Ovary (tissue), 9 donors: ENCODE results near the gene CCDC91. TPM values are rescaled to one million over a fixed set of nuclear protein-coding genes. Genes with fewer than 3 reads are reported as not detected.

ENCODE experiments used
- DNase-seq, 5 donors: peaks; one replicate each; pipeline ENCODE4 v3.0.0-alpha.2; 2019 to 2020
- H3K27ac ChIP-seq, 2 donors: fragments of 200-600 bp; one replicate each; pipeline versions ENCODE4 v1.5.1 to v1.8.0; 2019 to 2022
- H3K27me3 ChIP-seq: fragments of 200-600 bp; one replicate; pipeline ENCODE4 v1.8.0; 2022
- H3K36me3 ChIP-seq: fragments of 200-600 bp; sonication (generic); one replicate; pipeline ENCODE4 v1.5.1; 2019
- H3K4me1 ChIP-seq: one replicate; pipeline ENCODE4 v1.8.1; 2013; ENCODE audit warnings: mild to moderate bottlenecking, moderate library complexity; ENCODE audit not compliant: insufficient read depth
- H3K4me3 ChIP-seq: fragments of 200-600 bp; sonication (generic); one replicate; pipeline ENCODE4 v1.5.1; 2017
- H3K9me3 ChIP-seq, 2 donors: fragments of 200-600 bp in 1 of 2; sonication (generic) in 1 of 2; one replicate each; pipeline versions ENCODE4 v1.5.1 to v1.8.1; 2013 to 2019; ENCODE audit warnings: mild to moderate bottlenecking in 1 of 2, moderate library complexity in 1 of 2
- CTCF ChIP-seq, 3 donors: fragments of 450-650 bp in 2 of 3; fragments of 200-600 bp in 1 of 3; IDR thresholded peaks; one replicate each; pipeline versions ENCODE4 v1.5.1 to v1.8.0; 2016 to 2022; ENCODE audit warnings: antibody characterized with exemption in 3 of 3, mild to moderate bottlenecking in 1 of 3
- EP300 ChIP-seq: sonication (generic); formaldehyde crosslinking; IDR thresholded peaks from one replicate; pipeline ENCODE4 v1.6.1; 2017; ENCODE audit warnings: antibody characterized with exemption
- POLR2A ChIP-seq: fragments of 450-650 bp; IDR thresholded peaks from one replicate; pipeline ENCODE4 v1.6.1; 2017; ENCODE audit warnings: antibody characterized with exemption, mild to moderate bottlenecking, moderate library complexity
- WGBS, 3 donors: extraction: QIAGEN DNeasy Blood & Tissue Kit in 1 of 3; methylation state at CpG; one replicate each; pipeline versions ENCODE4 v1.1.5 to v1.1.7; 2013 to 2017; 5-methylcytosine and 5-hydroxymethylcytosine counted together
- intact Hi-C, 4 donors: fragments of 100-400 bp; cut with DNase I; formaldehyde crosslinking; loops; one replicate each; pipeline versions ENCODE4 v1.11.0 to v1.15.1; 2022 to 2023
- polyA plus RNA-seq, 2 donors: library from polyadenylated mRNA; stranded (reverse); fragments of 200-250 nt in 1 of 2; fragments of 350-450 nt in 1 of 2; fragmentation: Illumina TruSeq in 1 of 2; extraction: RNeasy Lipid Tissue Mini Kit (QIAGEN cat#74804) in 1 of 2; gene quantifications; one replicate each; pipeline ENCODE4 v1.2.3, GENCODE V29; 2013 to 2014
- total RNA-seq, 7 donors: library from RNA; depleted of rRNA in 2 of 7; stranded (reverse); fragments of >200 nt in 2 of 7; fragmentation: NEBNext Ultra II Directional in 3 of 7; extraction: Animal tissue kit (Norgen Biotek cat#: 25700) in 3 of 7; gene quantifications; one replicate each; pipeline versions ENCODE4 v1.1.0 to v1.2.4, GENCODE V29; 2016 to 2023
- donor health status: DM: no; HTN: no; CAD: no; lungs with moderate emphysema.
- donor health status: DM: no; HTN: no; CAD: no.
- donor health status: Bipolar disorder and iron deficiency.
- donor health status: DM: yes; HTN: yes; CAD: no.
- donor health status: DM: no; HTN: no; CAD: no.
- donor health status: DM: yes; HTN: yes; CAD: no.

Gene CCDC91
- total and polyA plus RNA-seq, 9 donors = 15.8 to 45.7 (median 36.2) TPM

- Histone ChIP-seq H3K4me3 (no peak overlapping the region), H3K4me1 (no peaks in the 10 kb centered on the region), H3K27ac (no peak overlapping the region), H3K9me3 (no peaks in the 10 kb centered on the region), H3K36me3 (no peaks in the 10 kb centered on the region), H3K27me3 (no peaks in the 10 kb centered on the region)
- TF ChIP-seq EP300 (no peak), CTCF (IDR thresholded peaks at IDR 0.05) (no peak), POLR2A (no peak)
- 91 to 94% (median 92%) methylated on average over 2 of the region's 2 CpGs for WGBS, 3 donors
- intact Hi-C loops = no loop called here
- no peak for DNase-seq
Observed at GRCh38 chr12:28232211-28232928, 42.1 kb downstream of the CCDC91 start.

- H3K27ac ChIP-seq = no peak overlapping the region
- TF ChIP-seq CTCF (IDR thresholded peaks at IDR 0.05) (no peak), EP300 (no peak), POLR2A (no peak)
- H3K27me3 ChIP-seq = no peaks in the 10 kb centered on the region
- H3K36me3 ChIP-seq = no peaks in the 10 kb centered on the region
- DNase-seq = no peak
- H3K9me3 ChIP-seq = no peaks in the 10 kb centered on the region
- no peaks in the 10 kb centered on the region for H3K4me1 ChIP-seq
- intact Hi-C loops = no loop called here
- no peak overlapping the region for H3K4me3 ChIP-seq
Observed at GRCh38 chr12:28234444-28234843, 44.2 kb downstream of the CCDC91 start.

GRCh38 chr12:28235015-28235414, 44.8 kb downstream of the CCDC91 start:
- no peaks in the 10 kb centered on the region for H3K36me3 ChIP-seq
- 91 to 92% (median 91%) methylated on average over 1 of the region's 1 CpG for WGBS, 3 donors
- no peak overlapping the region for H3K4me3 ChIP-seq
- intact Hi-C loops = no loop called here
- no peaks in the 10 kb centered on the region for H3K9me3 ChIP-seq
- no peaks in the 10 kb centered on the region for H3K27me3 ChIP-seq
- no peak for DNase-seq
- no peak for TF ChIP-seq POLR2A
- TF ChIP-seq EP300 = no peak
- TF ChIP-seq CTCF (IDR thresholded peaks at IDR 0.05) = no peak
- H3K4me1 ChIP-seq = no peaks in the 10 kb centered on the region
- no peak overlapping the region for H3K27ac ChIP-seq

GRCh38 chr12:28235985-28236384, 45.7 kb downstream of the CCDC91 start:
- H3K4me3 ChIP-seq = no peak overlapping the region
- no peaks in the 10 kb centered on the region for H3K9me3 ChIP-seq
- no peak for TF ChIP-seq CTCF (IDR thresholded peaks at IDR 0.05)
- no peak for TF ChIP-seq POLR2A
- no peak for TF ChIP-seq EP300
- H3K36me3 ChIP-seq = no peaks in the 10 kb centered on the region
- DNase-seq = no peak
- no peaks in the 10 kb centered on the region for H3K4me1 ChIP-seq
- no peak overlapping the region for H3K27ac ChIP-seq
- intact Hi-C loops = no loop called here
- H3K27me3 ChIP-seq = no peaks in the 10 kb centered on the region
